ENCODE results near the gene CRB1.

The CRB1 gene

GRCh38 chr1:197362871-197363270 is 94.8 kb downstream of the CRB1 start:
- no peak overlapping the region for H3K18ac ChIP-seq (ENCODE audit: low read length)
- H3K4ac ChIP-seq (ENCODE audit: low read depth, low read length), result no peak overlapping the region
- DNase-seq, result no peak
- H2AK5ac ChIP-seq (ENCODE audit: low read length), result no peak overlapping the region
- no peak overlapping the region for H3K56ac ChIP-seq (ENCODE audit: low read length)
- H3K4me1 ChIP-seq (ENCODE audit: control insufficient read depth, low read depth, low read length), result no peaks in the 10 kb centered on the region
- no peak overlapping the region for H2BK5ac ChIP-seq (ENCODE audit: low read length)
- no peaks in the 10 kb centered on the region for H3K79me1 ChIP-seq (ENCODE audit: low read length)
- no peak overlapping the region for H4K5ac ChIP-seq (ENCODE audit: low read length)
- H3K27me3 ChIP-seq (ENCODE audit: insufficient read depth, low read length, poor library complexity), result no peaks in the 10 kb centered on the region
- H2BK120ac ChIP-seq (ENCODE audit: low read depth, low read length), result no peak overlapping the region
- H3K4me3 ChIP-seq (ENCODE audit: low read length), result no peak overlapping the region
- H2BK15ac ChIP-seq (replicated peaks; ENCODE audit: low read depth), result no peak overlapping the region
- H3K23ac ChIP-seq (ENCODE audit: low read length), result no peak overlapping the region
- no peak overlapping the region for H3K27ac ChIP-seq (ENCODE audit: low read depth, low read length)
- no peak overlapping the region for H3K4me2 ChIP-seq (ENCODE audit: low read length)
- no peaks in the 10 kb centered on the region for H3K79me2 ChIP-seq (ENCODE audit: control insufficient read depth, insufficient read depth, low read length)
- no peak overlapping the region for H3K9ac ChIP-seq (ENCODE audit: low read length)
- H3K36me3 ChIP-seq (ENCODE audit: control insufficient read depth, insufficient read depth, low read length), result no peaks in the 10 kb centered on the region
- no peak overlapping the region for H4K8ac ChIP-seq (ENCODE audit: low read depth, low read length)

DNA sequence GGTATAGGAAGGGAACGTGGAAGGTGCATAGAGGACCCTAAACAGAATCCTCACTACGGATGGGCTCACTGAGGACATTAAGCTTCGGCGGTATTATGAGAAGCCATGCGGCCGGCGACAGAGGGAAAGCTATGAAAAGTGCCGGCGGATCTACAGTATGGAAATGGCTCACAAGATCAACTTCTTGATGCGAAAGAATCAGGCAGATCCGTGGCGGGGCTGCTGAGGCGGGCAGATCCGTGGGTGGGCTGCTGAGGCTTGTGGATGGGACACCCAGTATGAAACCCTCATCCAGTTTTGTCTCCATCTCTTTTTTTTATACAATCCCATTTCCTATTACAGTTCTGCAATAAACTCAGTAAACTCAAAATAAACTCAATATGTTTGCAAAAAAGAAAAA is 95.8 kb downstream of the CRB1 start:
- Histone ChIP-seq H2BK5ac (ENCODE audit: low read length) (no peak overlapping the region), H2BK15ac (replicated peaks; ENCODE audit: low read depth) (no peak overlapping the region), H4K5ac (ENCODE audit: low read length) (no peak overlapping the region), H3K4me3 (ENCODE audit: low read length) (no peak overlapping the region), H3K56ac (ENCODE audit: low read length) (no peak overlapping the region), H3K23ac (ENCODE audit: low read length) (no peak overlapping the region), H4K8ac (ENCODE audit: low read depth, low read length) (no peak overlapping the region), H3K79me1 (ENCODE audit: low read length) (no peaks in the 10 kb centered on the region), H3K27me3 (ENCODE audit: insufficient read depth, low read length, poor library complexity) (no peaks in the 10 kb centered on the region), H3K27ac (ENCODE audit: low read depth, low read length) (no peak overlapping the region), H3K36me3 (ENCODE audit: control insufficient read depth, insufficient read depth, low read length) (no peaks in the 10 kb centered on the region), H2AK5ac (ENCODE audit: low read length) (no peak overlapping the region), H3K18ac (ENCODE audit: low read length) (no peak overlapping the region), H3K4me1 (ENCODE audit: control insufficient read depth, low read depth, low read length) (no peaks in the 10 kb centered on the region), H3K4me2 (ENCODE audit: low read length) (no peak overlapping the region), H2BK120ac (ENCODE audit: low read depth, low read length) (no peak overlapping the region), H3K79me2 (ENCODE audit: control insufficient read depth, insufficient read depth, low read length) (no peaks in the 10 kb centered on the region), H3K4ac (ENCODE audit: low read depth, low read length) (no peak overlapping the region), H3K9ac (ENCODE audit: low read length) (no peak overlapping the region)
- no peak for DNase-seq
- WGBS (ENCODE audit: extremely low coverage, insufficient coverage, low lambda C conversion rate), result no CpG with 5 or more reads among the region's 14 CpGs

GRCh38 chr1:197366996-197367395 is 98.9 kb downstream of the CRB1 start:
- H2BK120ac ChIP-seq (ENCODE audit: low read depth, low read length), result no peak overlapping the region
- no peak for DNase-seq
- H3K4me1 ChIP-seq (ENCODE audit: control insufficient read depth, low read depth, low read length), result no peaks in the 10 kb centered on the region
- no peaks in the 10 kb centered on the region for H3K36me3 ChIP-seq (ENCODE audit: control insufficient read depth, insufficient read depth, low read length)
- H3K27ac ChIP-seq (ENCODE audit: low read depth, low read length), result no peak overlapping the region
- no peak overlapping the region for H2BK5ac ChIP-seq (ENCODE audit: low read length)
- no peak overlapping the region for H3K23ac ChIP-seq (ENCODE audit: low read length)
- H2AK5ac ChIP-seq (ENCODE audit: low read length), result no peak overlapping the region
- H3K4me2 ChIP-seq (ENCODE audit: low read length), result no peak overlapping the region
- WGBS (ENCODE audit: extremely low coverage, insufficient coverage, low lambda C conversion rate), result no CpG with 5 or more reads among the region's 2 CpGs
- H3K4me3 ChIP-seq (ENCODE audit: low read length), result no peak overlapping the region
- H3K79me2 ChIP-seq (ENCODE audit: control insufficient read depth, insufficient read depth, low read length), result no peaks in the 10 kb centered on the region
- no peak overlapping the region for H3K18ac ChIP-seq (ENCODE audit: low read length)
- no peak overlapping the region for H3K9ac ChIP-seq (ENCODE audit: low read length)
- H3K56ac ChIP-seq (ENCODE audit: low read length), result no peak overlapping the region
- H2BK15ac ChIP-seq (replicated peaks; ENCODE audit: low read depth), result no peak overlapping the region
- H4K8ac ChIP-seq (ENCODE audit: low read depth, low read length), result no peak overlapping the region
- no peaks in the 10 kb centered on the region for H3K27me3 ChIP-seq (ENCODE audit: insufficient read depth, low read length, poor library complexity)
- no peak overlapping the region for H3K4ac ChIP-seq (ENCODE audit: low read depth, low read length)
- no peak overlapping the region for H4K5ac ChIP-seq (ENCODE audit: low read length)
- no peaks in the 10 kb centered on the region for H3K79me1 ChIP-seq (ENCODE audit: low read length)

- Histone ChIP-seq H3K36me3 (ENCODE audit: control insufficient read depth, insufficient read depth, low read length) (no peaks in the 10 kb centered on the region), H3K4me2 (ENCODE audit: low read length) (no peak overlapping the region), H3K18ac (ENCODE audit: low read length) (no peak overlapping the region), H3K4ac (ENCODE audit: low read depth, low read length) (no peak overlapping the region), H3K27me3 (ENCODE audit: insufficient read depth, low read length, poor library complexity) (no peaks in the 10 kb centered on the region), H4K8ac (ENCODE audit: low read depth, low read length) (no peak overlapping the region), H4K5ac (ENCODE audit: low read length) (no peak overlapping the region), H2BK15ac (replicated peaks; ENCODE audit: low read depth) (no peak overlapping the region), H3K79me1 (ENCODE audit: low read length) (no peaks in the 10 kb centered on the region), H3K4me3 (ENCODE audit: low read length) (no peak overlapping the region), H3K4me1 (ENCODE audit: control insufficient read depth, low read depth, low read length) (no peaks in the 10 kb centered on the region), H3K27ac (ENCODE audit: low read depth, low read length) (no peak overlapping the region), H2AK5ac (ENCODE audit: low read length) (no peak overlapping the region), H3K9ac (ENCODE audit: low read length) (no peak overlapping the region), H2BK120ac (ENCODE audit: low read depth, low read length) (no peak overlapping the region), H3K79me2 (ENCODE audit: control insufficient read depth, insufficient read depth, low read length) (no peaks in the 10 kb centered on the region), H3K23ac (ENCODE audit: low read length) (no peak overlapping the region), H2BK5ac (ENCODE audit: low read length) (no peak overlapping the region), H3K56ac (ENCODE audit: low read length) (no peak overlapping the region)
- WGBS (ENCODE audit: extremely low coverage, insufficient coverage, low lambda C conversion rate), result no CpG with 5 or more reads among the region's 7 CpGs
- no peak for DNase-seq
These were observed 99.6 kb downstream of the CRB1 start for GRCh38 chr1:197367627-197368026.

- Histone ChIP-seq H3K36me3 (ENCODE audit: control insufficient read depth, insufficient read depth, low read length) (no peaks in the 10 kb centered on the region), H2AK5ac (ENCODE audit: low read length) (no peak overlapping the region), H2BK5ac (ENCODE audit: low read length) (no peak overlapping the region), H4K8ac (ENCODE audit: low read depth, low read length) (no peak overlapping the region), H4K5ac (ENCODE audit: low read length) (no peak overlapping the region), H3K18ac (ENCODE audit: low read length) (no peak overlapping the region), H3K4ac (ENCODE audit: low read depth, low read length) (no peak overlapping the region), H3K27me3 (ENCODE audit: insufficient read depth, low read length, poor library complexity) (no peaks in the 10 kb centered on the region), H3K79me2 (ENCODE audit: control insufficient read depth, insufficient read depth, low read length) (no peaks in the 10 kb centered on the region), H2BK120ac (ENCODE audit: low read depth, low read length) (no peak overlapping the region), H2BK15ac (replicated peaks; ENCODE audit: low read depth) (no peak overlapping the region), H3K23ac (ENCODE audit: low read length) (no peak overlapping the region), H3K4me3 (ENCODE audit: low read length) (no peak overlapping the region), H3K4me1 (ENCODE audit: control insufficient read depth, low read depth, low read length) (no peaks in the 10 kb centered on the region), H3K56ac (ENCODE audit: low read length) (no peak overlapping the region), H3K9ac (ENCODE audit: low read length) (no peak overlapping the region), H3K27ac (ENCODE audit: low read depth, low read length) (no peak overlapping the region), H3K79me1 (ENCODE audit: low read length) (no peaks in the 10 kb centered on the region), H3K4me2 (ENCODE audit: low read length) (no peak overlapping the region)
- WGBS (ENCODE audit: extremely low coverage, insufficient coverage, low lambda C conversion rate), result no CpG with 5 or more reads among the region's 1 CpG
- no peak for DNase-seq
These were observed 106.4 kb downstream of the CRB1 start for GRCh38 chr1:197374428-197374827.

- H3K18ac ChIP-seq (ENCODE audit: low read length), result no peak overlapping the region
- no peak overlapping the region for H3K4me3 ChIP-seq (ENCODE audit: low read length)
- DNase-seq, result no peak
- H3K4ac ChIP-seq (ENCODE audit: low read depth, low read length), result no peak overlapping the region
- H3K36me3 ChIP-seq (ENCODE audit: control insufficient read depth, insufficient read depth, low read length), result no peaks in the 10 kb centered on the region
- H3K27ac ChIP-seq (ENCODE audit: low read depth, low read length), result no peak overlapping the region
- H2AK5ac ChIP-seq (ENCODE audit: low read length), result no peak overlapping the region
- H3K23ac ChIP-seq (ENCODE audit: low read length), result no peak overlapping the region
- no peak overlapping the region for H2BK15ac ChIP-seq (replicated peaks; ENCODE audit: low read depth)
- H3K9ac ChIP-seq (ENCODE audit: low read length), result no peak overlapping the region
- H3K56ac ChIP-seq (ENCODE audit: low read length), result no peak overlapping the region
- no peak overlapping the region for H4K5ac ChIP-seq (ENCODE audit: low read length)
- H3K27me3 ChIP-seq (ENCODE audit: insufficient read depth, low read length, poor library complexity), result no peaks in the 10 kb centered on the region
- no peak overlapping the region for H2BK5ac ChIP-seq (ENCODE audit: low read length)
- H3K4me1 ChIP-seq (ENCODE audit: control insufficient read depth, low read depth, low read length), result no peaks in the 10 kb centered on the region
- no peaks in the 10 kb centered on the region for H3K79me2 ChIP-seq (ENCODE audit: control insufficient read depth, insufficient read depth, low read length)
- no peak overlapping the region for H2BK120ac ChIP-seq (ENCODE audit: low read depth, low read length)
- no CpG with 5 or more reads among the region's 6 CpGs for WGBS (ENCODE audit: extremely low coverage, insufficient coverage, low lambda C conversion rate)
- no peak overlapping the region for H3K4me2 ChIP-seq (ENCODE audit: low read length)
- H4K8ac ChIP-seq (ENCODE audit: low read depth, low read length), result no peak overlapping the region
- H3K79me1 ChIP-seq (ENCODE audit: low read length), result no peaks in the 10 kb centered on the region
These were observed 116.4 kb downstream of the CRB1 start for GRCh38 chr1:197384471-197384870.

All from mesendoderm (in vitro differentiated cells).